ENCODE results near the gene DHCR24.

Gene DHCR24

DNA sequence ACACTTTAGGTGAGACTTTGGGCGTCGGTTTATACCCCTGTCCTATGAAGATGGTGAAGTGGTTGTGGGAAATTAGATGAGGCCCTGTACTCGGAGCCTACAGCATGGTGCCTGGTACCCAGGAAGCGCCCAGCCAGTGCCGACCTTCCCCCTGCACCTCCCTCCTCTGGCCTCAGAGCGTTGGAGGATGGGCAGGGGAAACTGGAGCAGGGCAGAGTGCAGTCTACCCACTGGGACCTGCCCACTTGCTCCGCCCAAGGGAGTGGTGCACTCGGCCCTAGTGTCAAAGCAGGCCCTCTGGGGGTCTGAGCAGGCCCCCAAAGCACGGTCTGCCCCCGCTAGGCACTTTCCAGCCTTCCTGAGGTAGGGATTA is 72.9 kb downstream of the DHCR24 start:
- no peak for DNase-seq

- no peak for DNase-seq
These were observed 73.4 kb downstream of the DHCR24 start for GRCh38 chr1:54813485-54814125.

GRCh38 chr1:54812801-54813484 is 74.1 kb downstream of the DHCR24 start:
- no peak for DNase-seq

DNA sequence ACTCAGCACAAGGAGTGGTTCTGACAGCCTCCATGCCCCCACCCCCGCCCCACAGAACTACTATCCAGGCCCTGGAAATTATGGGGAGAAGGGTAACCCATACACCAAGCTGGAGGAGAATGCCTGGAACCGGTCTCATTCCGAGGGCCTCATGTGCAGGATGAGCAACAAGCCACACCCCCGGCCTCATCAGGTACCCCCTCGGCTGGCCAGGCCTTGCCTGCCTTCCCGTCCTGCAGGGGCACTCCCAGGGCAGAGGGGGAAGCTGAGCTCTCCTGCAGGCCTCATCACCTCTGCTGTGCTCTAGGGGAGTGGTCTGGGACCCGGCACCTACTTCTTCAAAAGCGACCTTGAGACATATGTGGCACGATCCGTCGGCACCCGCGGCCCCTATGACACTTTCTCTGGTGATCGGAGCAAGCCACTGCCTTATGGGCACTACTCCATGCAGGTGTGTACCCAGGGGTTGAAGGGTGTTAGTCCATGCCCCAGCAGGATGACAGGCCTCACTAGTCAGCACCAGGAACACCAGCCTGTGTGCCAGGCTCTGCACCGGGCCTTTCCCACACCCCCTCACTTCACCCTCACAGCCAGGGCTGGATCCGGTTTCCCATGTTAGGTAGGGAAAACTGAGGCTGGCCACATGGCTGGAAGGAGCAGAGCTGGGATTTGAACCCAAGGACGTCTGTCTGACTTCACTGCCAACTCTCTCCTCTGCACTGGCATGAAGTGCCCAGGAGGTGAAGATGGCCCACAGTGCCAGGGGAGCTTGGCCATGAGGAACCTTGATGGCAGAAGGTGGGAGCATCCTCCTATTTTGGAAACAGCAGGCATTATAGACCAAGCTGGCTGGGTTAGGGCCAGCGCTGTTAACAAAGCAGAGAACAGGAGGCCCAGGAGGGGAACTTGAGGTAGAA is 75.0 kb downstream of the DHCR24 start:
- DNase-seq = no peak

GRCh38 chr1:54811066-54811465 is 75.9 kb downstream of the DHCR24 start:
- no peak for DNase-seq

- DNase-seq = peak; percentile 80
These were observed 76.6 kb downstream of the DHCR24 start for GRCh38 chr1:54810153-54810942.

DNA sequence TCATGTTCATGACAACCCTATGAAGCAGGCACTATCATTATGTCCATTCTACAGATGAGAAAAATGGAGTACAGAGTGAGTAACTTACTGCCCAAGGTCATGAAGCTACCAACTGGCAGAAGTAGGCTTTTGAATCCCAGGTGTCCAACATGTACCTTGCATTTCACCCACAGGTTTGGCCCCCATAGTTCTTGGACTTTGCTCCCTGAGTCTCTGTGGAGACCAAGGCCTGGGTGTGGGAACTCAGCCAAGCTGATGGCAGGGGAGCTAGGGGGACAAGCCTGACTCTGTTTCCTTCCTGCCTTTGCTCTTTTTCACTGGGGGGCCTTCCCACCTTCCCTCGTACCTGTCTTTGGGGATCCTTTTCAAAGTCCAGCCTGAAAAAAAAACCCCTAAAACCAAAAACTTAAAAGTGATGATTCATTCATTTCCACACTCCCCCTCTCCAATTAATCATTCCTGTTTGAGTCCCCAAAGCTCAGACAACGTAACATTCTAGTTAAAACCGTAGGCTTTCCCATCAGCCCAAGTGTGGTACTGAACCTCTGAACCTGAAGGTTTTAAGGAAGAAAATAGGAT is 77.4 kb downstream of the DHCR24 start:
- peak; percentile 53 for DNase-seq

GRCh38 chr1:54808443-54809207 is 78.4 kb downstream of the DHCR24 start:
- no peak for DNase-seq

DNA sequence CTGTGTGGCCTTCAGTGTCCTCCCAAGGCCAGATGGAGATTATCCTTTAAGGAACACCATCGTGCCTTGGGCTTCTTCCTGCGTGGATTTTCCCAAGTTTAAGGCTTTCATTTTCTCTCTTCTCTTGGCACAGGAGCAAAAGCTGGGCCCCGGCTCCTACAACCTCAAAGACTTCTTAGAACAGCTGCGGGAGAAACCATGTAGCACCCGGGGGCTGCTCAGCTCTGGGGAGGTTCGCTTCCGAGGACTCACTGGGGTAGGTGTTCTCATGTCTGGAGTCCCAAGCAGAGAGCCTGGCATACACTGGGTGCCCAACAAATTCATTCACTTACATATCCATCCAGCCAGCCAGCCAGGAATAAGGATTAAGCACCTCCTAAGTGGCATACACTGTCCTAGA is 79.2 kb downstream of the DHCR24 start:
- DNase-seq = no peak

DNA sequence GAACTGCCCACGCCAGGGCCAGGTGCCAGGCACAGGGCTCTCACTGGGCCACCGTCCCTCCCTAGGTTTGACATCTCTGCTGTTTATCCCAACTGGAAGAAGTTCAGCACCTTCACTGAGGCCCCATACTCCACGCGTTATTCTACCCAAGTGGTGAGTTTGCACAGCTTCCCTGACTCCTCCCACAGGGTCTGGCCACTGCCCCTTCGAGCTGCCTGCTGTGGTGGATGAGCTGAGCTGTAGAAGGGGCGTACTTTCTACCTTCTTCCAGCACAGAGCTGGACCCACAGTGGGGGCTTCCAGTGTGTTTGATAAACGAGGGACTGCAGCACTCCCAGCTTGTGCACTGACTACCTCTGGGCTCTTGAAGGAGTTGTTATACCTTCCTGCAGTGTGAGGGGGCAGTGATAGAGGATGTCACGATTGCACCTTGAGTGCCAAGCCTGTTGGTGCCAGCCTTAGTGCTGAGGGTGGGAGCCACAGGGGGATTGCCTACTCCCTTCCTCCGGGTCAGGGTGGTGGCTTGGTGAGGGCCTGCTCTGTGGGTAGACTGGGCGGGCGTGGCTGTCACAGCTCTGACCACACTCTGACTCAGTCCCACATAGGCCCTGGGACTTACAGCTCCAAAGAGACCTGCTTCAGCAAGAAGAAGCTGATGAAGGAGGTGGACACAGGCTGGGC is 79.9 kb downstream of the DHCR24 start:
- DNase-seq = no peak

GRCh38 chr1:54805981-54806381 is 81.0 kb downstream of the DHCR24 start:
- no peak for DNase-seq

DNA sequence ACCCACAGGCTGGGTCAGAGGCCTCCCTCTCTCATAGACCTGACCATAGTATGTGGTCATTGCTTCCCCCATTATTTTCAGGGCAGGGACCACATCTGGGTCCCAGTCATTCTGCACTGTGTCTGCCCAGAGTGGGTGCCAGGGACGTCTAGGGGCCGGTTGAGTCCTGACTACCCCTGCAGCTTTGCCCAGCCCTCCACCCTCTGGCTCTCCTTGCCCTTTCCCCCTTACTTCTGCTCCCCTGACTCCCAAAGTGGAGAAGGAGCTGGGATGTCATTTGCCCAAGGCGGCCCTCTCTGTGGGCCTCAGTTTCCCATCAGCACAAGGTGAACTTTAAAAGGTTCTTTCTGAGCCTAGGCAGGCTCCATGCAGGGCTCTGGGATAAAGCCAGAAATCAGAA is 81.5 kb downstream of the DHCR24 start:
- no peak for DNase-seq

- DNase-seq = no peak
These were observed 82.4 kb downstream of the DHCR24 start for GRCh38 chr1:54804471-54805132.

DNA sequence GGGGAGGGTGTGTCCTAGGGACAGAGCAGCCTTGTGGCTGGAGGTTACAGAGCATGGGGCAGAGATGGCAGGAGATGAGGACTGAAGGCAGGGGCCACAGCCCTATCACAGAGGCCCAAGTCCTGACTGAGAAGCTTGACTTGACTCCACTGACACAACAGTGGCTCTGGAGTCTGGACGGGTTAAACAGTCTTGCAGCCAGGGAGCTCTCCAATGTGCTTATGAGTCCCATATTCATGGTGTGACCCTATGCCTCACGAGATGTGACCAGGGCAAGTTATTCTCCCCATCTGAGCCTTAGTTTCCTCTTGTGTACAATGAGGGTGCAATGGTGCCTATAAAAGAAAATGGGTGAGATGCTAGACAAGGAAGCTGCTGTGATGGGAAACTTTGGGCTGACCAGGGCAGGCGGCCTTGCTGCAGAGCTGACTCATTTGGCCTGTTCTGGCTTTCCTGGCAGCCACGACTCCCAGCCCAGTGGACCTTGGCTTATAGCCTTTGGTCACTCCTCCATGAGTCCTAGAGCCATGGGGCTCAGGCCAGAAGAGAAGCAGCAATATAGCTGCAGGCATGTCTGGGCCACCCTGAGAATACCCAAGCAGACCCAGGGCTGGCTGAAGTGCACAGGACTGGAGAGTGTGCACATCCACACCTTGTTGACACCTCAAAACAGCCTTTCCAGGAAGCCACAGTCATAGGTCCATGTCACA is 83.1 kb downstream of the DHCR24 start:
- no peak for DNase-seq

DNA sequence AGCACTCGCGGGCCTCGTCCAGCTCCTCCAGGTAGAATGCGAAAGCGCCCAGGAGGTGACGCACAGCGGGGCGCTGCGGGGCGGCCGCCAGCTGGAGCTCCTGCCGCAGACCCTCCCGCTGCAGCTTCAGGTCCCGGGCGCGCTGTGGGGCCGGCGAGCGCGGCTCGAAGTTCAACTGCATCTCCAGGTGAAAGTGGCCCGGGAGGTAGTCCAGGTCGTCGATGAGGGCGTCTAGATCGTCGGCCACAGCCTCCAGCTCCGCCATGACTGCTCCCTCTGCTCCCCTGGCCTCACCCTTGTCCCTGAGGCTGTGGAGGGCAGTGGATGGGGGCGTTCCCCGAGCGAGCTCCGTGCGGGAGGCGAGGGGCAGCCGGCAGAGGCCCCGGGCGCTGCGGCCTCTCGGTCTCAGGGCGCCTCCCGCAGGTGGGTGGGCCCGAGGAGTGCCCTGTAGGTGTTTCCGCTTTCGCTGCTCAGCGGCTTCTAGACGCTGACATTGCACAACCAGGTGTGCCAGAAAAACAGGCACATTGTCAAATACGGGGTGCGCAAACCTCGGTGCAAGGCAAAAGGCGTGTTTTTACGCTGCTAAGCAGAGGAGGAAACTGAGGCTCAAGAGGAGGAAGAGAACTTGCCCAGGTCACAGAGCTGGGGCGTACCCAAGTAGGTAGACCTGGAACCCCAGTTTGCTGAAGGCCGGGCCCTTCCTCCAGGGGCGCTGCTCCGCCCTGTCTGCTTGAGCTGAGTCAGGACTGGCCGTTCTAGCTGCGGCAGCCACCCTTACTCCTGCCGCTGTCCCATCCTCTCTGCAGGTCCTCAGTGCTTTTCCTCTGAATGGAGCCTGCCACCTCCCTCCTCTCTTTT is 85.9 kb downstream of the DHCR24 start, which contains the start of gene TTC22:
TSS of gene TTC22 (minus strand) at position 425 of the 861 bp plus-strand sequence. CDS start at position 265, 160 bp downstream.
- DNase-seq = peak; percentile 77

GRCh38 chr1:54800041-54800898 is 86.7 kb downstream of the DHCR24 start:
- DNase-seq = no peak

Data from 8988T (cell line).